ENCODE results near the gene CYBC1.
"Not testable (repeated sequence)": the region's sequence is repeated elsewhere in the genome, so short reads cannot be mapped to it uniquely, and the experiment has no call there.

The CYBC1 gene

DNA sequence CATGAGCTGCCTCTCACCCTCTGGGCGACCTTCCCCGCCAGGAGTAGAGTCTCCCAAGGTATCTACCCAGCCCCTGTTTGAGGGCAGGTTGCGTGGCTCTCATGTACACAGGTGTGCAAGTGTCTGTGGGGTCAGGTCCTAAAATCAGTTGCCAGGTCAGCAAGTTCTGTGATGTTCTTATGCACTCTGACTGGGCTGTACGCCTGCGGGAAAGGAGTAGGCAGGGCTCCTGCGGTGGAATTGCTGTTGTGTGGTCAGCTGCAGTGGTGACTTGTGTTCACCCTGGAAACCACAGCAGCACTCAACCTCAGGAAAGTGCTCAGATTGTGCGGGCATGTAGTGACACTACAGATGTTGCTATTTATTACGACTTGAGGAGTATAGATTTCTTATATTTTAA is 27.4 kb upstream of the CYBC1 start:
- no peak for DNase-seq (ENCODE audit: low spot score)

DNA sequence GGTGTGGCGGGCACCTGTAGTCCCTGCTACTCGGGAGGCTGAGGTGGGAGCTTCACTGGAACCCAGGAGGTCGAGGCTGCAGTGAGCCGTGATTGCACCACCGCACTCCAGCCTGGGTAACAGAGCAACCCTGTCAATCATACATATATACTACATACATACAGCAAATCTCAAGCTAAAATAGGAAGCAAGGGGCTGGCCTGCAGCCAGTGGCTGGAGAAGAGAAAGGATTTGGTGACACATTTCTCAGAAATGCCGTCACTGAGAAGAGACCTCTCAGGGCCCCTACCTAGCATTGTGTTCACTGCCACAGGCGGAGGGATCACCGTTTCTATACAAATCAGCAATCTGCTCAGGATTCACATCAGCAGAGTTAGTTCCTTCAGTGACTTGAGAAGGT is 24.9 kb upstream of the CYBC1 start:
- DNase-seq (ENCODE audit: low spot score): no peak

DNA sequence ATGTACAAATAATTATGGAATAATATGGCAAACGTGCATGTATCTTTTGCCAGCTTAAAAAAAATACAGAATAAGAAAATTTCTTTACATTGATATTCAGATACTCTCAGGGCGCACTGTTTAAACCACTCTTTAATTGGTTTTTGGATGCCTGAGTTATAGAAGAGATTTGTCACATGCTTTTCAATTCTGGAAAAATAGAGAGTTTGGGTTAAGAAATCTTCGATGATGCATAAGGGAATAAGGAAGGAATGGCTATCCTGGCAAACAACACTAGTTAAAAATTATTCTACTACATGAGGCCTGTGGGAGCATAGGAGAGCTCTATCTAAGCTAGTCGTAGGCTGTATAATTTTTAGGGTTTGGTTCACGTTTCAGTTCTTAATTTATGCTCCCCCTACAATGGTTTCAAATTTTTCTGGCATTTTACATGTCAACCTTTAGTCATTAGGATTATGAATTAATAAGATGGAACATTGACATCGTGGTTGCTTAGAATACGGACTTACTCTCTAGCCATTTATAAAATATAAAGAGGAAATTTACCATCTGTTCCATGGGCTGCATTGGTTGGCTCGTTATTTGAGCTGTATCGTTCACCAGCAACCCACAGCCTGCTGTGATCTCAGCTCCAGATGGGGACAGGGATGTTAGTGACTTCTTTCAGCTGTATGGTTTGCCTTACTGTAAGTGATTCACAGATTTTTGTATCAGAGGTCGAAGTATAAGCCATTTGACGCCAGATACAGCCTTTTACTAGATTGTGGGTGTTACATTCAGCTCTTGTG is 23.9 kb upstream of the CYBC1 start:
- DNase-seq (ENCODE audit: low spot score): no peak

DNA sequence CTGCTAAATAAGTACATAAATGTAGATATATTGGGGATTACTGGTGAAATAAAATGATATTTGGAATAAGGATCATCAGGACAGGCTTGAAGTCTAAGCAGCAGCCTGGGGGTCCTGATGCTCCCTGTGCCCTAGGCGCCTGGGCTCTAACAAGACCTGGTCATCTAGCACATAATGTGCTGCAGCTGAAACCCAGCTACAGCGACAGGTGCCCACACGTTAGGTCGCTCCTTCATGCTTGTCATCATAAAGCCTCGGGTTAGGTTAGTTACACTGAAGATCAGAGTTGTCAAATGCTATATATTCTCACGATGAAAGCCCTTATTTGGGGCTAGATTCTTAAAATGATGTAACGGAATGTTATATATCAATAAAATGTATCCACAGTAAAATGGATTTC is 19.5 kb upstream of the CYBC1 start:
- no peak for DNase-seq (ENCODE audit: low spot score)

DNA sequence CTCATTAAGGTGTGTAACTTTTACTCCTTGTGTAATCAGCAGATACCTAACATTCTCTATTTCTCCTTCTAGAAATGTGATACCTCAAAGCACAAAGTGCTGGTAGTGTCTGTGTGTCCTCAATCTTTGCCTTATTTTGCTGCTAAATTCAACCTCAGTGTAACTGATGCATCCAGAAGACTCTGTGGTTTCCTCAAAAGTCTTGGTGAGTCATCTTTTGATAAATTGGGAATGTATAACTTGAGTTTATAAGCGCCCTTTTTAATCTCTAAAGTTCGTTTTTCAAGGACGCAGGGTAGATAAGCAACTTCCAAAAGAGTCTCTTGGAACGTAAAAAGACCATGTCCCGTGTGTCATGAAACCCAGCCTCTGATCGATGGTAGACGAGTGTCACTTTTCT is 18.1 kb upstream of the CYBC1 start:
- no peak for DNase-seq (ENCODE audit: low spot score)

DNA sequence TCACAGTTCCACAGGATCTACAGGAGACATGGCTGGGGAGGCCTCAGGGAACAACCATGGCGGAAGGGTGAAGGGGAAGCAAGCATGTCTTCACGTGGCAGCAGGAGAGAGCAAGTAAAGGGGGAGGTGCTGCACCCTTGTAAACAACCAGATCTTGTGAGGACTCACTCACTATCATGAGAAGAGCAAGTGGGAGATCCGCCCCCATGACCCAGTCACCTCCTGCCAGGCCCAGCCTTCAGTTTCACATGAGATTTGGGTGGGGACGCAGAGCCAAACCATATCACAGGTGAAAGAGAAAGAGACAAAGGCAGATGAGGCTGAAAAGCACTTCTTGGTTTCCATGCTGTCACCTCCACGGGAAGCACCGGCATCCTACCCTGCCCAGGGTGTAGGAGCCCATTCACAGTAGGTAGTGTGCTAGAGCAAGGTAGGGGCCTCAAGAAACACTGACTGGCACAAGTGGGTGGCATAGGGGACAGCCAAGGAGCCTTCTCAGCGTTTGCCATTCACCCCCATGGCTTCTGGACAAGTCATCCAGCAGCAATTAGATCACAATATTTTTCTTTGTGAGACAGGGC is 14.6 kb upstream of the CYBC1 start:
- DNase-seq (ENCODE audit: low spot score): no peak

DNA sequence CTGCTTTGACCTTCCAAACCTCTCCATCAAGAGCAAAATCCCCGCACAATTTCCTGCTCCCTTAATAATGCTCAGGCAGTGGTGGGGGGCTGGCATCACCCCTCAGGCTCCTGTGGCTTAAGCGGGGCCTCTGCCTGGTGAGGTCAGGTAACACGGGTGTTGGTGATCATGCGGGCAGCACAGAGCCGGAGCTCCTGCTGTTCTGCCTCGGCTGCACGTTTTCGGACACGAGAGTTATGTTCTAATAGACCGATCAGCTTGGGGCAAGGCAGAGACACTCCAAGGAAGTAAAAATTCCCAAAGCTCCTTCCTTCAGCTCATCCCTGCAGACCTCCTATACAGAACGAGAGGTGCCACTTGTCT is 14.0 kb upstream of the CYBC1 start:
- DNase-seq (ENCODE audit: low spot score): no peak

DNA sequence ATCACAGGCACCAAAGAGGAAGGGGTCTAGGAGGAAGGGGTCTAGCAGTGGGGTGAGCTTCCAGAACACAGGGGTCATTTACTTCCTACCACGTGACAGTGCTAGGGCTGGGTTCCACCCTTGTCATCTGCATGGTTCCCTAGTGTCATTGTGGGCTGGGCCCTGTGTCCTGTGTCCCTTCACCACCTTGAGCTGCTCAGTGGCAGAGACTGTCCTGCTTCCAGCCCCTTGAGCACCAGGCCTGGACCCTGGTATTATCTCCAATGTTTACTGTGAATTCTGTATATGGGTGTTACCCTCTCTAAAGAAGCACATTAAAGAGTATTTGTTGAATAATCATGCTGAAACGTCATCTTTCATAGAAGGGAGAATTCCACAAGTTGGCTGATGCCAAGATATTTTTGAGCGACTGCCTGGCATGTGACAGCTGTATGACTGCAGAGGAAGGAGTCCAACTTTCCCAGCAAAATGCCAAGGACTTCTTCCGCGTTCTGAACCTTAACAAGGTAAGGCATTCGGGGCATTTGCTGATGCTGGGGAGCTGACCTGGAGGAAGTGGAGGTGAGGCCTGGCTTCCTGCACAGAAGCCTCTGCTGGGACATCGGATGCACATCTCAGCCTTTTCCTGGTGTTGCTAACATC is 13.5 kb upstream of the CYBC1 start:
- no peak for DNase-seq (ENCODE audit: low spot score)

DNA sequence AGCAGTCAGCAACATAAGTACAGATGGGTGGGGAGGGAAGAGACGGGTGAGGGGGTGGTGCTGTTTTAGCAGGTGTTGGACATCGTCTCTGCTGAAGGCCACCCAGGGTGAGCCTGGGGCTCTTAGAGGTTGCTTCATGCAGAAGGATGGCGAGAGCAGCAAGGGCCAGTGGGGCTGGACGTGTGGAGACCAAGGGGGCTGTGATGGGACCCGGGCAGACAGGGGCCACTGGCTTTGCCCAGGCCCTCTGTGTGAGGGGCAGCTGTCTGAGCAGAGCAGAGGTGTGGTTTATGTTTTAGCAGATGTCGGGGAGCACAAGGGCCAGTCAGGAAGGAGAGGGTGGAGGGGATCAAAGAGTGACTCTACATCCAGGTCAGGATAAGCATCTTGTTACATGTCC is 12.8 kb upstream of the CYBC1 start:
- DNase-seq (ENCODE audit: low spot score): no peak

DNA sequence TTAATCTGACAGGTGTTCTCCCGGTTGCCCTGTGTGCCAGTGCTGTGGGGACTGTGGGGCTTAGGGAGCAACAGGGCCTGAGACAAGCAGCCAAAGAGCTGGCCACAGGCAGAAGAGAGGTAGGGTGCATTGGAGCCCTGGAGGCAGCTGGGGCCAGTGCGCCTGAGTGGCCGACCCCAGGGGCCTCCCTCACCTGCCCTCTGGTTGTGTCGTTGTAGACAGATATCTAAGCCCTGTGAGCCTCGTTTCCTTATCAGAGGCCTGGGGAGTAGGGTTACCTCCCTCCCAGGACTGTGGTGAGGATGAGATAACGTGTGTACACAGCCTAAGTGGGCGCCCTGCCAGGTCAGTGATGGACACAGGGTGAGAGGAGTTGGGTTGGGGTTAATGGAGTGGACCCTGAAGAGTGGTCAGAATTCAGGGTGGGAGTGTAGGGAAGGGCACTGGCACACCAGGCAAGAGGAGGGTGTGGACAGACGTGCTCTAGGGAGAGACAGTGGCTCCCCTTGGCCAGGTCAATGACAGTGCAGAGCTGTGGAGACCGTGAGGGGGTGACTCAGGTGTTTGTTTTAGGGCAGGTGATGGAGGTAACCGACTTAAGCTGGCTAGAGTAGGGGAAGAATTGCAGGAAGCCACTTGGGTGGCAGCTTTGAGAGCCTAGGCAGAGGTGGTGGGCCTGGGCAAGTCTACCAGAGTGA is 11.4 kb upstream of the CYBC1 start:
- no peak for DNase-seq (ENCODE audit: low spot score)

DNA sequence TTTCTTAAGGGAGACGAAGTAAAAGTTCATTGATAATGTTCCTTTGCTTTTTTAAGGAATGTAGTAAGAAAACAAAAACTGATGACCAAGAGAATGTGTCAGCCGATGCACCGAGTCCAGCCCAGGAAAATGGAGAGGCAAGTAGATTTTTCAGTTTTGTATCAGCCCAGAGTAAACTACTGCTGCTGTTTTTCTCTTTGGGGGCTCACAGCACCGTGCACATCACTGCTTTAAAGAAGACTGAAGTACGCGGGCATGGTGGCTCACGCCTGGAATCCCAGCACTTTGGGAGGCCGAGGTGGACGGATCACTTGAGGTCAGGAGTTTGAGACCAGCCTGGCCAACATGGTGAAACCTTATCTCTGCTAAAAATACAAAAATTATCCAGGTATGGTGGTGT is 9.4 kb upstream of the CYBC1 start:
- DNase-seq (ENCODE audit: low spot score): not testable (repeated sequence)

DNA sequence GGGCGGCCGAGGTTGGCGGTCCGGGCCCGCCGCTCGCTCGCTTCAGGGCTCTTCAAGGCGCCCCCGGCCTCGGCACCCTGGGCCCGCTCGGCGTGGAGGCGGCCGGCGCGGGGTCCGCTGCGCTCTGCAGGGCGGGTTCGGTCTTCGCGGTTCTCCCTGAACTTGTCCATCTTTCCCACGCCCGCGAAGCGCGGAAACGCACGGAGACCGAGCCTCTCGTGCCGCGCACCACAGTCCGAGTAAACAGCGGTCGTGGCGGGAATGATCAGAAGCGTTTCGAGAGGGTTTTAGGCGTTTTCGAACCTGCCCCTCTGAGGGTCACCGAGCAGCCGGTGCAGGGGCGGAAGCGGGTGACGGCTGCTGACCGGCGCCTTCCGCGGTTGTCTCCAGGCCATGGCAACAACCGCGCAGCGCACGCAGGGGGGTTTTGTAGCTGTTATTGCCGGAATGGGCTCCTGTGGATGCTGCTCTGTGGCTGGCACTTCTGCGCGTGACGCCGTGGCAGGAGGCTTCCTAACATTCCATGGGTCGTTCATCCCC is 8.4 kb upstream of the CYBC1 start:
- no peak for DNase-seq (ENCODE audit: low spot score)

DNA sequence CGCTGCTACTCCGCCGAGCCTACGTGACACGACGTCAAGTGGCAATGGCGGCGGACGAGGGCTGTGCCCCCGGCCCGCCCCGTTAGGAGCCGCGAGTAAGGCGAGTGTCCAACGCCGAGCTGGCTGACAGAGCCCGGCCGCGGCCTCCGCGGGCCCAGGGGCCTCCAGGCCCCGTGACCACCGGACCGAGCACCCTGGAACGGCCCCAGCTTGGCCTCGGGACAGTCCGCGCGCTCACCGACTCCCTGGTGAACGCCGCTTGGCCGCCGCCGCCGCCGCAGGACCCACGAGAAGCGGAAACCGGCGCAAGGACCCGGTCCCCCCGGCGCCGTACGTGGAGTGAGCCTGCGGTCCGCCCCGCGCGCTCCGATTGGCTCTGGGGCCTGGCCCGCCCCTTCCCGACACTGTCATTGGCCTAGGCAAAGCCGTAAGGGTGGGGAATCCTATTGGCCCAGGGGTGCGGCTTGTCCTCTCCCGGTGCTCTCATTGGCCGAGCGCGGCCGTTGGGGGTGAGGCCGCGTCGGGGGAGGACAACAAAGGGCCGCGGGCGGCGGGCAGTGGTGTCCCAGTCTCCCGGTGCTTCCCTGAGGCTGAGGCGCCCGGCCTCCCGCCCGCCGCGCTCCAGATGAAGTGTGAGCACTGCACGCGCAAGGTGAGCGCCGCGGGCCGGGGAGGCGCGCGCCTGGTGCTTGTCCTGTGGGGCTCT is 7.8 kb upstream of the CYBC1 start, which contains the start of gene NARF:
Gene NARF (plus strand): TSS at position 563 of the 706 bp plus-strand sequence. CDS start 63 bp downstream, at position 626.
- peak; percentile 99 for DNase-seq (ENCODE audit: low spot score)

DNA sequence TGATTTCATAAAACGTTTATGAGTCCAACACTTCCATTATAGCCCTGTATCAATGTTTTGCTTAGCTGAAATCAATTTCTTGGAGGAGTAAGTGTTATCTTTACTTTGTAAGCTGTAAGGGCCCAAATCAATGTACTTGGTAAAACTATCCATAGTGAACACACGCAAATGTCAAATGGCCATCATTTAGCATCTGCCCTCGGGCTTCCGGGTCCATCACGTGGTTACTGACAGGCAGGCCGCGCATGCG is 7.3 kb upstream of the CYBC1 start:
- no peak for DNase-seq (ENCODE audit: low spot score)

DNA sequence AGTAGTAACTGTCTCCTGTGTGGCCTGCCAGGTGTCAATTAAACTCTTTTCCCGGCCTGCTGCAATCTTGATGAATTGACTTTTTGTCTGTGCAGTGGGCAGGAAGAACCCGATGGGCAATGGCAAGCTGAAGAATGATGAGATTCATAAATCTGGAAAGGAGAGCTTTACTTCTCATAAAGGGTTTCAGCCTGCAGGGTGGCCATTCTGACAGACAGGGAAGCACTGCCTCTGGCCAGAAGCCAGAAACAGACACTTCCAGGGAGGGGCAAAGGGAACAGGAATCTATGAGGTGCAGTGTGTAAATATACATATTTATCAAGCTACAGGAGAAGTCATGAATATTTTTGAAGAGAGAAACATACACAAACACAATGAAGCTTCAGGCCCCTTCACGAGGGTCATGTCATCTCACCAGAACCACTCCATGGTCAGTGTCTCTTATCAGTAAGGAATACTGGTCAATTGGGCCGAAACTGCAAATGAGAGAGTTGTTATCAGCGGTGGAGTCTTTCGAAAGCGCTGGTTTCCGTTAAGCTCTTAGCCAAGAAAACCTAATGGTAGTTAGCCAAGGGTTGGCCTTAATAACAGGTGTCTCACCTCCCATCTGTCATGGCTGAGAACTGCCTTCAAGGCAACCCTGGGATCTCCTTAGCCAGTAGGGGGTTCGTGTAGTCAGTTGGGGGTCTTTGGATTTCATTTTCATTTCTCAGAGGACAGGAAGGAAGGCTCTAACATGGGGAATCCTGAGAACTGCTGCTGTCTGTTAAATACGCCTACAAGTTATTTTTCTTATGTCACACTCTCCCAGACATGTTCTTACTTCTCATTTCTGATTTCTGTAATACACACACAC is 6.7 kb upstream of the CYBC1 start:
- no peak for DNase-seq (ENCODE audit: low spot score)

DNA sequence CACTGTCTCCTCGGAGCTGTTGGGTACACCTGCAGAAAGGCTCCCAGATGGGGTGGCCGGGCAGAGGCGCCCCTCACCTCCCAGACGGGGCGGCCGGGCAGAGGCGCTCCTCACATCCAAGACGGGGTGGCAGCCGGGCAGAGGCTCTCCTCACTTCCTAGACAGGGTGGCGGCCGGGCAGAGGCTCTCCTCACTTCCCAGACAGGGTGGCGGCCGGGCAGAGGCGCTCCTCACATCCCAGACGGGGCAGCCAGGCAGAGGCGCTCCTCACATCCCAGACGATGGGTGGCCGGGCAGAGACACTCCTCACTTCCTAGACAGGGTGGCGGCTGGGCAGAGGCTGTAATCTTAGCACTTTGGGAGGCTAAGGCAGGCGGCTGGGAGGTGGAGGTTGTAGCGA is 3.2 kb upstream of the CYBC1 start:
- DNase-seq (ENCODE audit: low spot score): not testable (repeated sequence)

DNA sequence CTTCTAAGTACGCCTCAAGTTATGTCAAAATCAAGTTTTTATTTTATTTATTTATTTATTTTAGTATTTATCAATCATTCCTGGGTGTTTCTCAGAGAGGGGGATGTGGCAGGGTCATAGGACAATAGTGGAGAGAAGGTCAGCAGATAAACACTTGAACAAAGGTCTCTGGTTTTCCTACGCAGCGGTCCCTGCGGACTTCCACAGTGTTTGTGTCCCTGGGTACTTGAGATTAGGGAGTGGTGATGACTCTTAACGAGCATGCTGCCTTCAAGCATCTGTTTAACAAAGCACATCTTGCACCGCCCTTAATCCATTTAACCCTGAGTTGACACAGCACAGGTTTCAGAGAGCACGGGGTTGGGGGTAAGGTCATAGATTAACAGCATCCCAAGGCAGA is 2.6 kb upstream of the CYBC1 start:
- DNase-seq (ENCODE audit: low spot score): not testable (repeated sequence)

DNA sequence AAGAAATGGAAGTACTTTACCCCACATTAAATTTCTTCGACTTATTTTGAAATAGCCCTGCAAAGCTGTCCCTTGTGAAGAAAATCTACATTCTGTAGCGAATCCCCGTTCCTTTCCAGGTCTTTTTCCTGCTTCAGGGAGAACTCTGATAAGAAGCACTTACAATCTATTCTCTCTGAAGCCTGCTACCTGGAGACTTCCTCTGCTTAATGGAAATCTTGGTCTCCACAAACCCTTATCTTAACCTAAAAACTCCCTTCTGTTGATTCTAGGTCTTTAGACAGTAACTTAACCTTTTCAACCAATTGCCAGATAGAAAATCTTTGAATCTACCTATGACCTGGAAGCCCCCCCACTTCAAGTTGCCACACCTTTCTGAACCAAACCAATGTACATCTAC is 1.6 kb upstream of the CYBC1 start:
- no peak for DNase-seq (ENCODE audit: low spot score)

DNA sequence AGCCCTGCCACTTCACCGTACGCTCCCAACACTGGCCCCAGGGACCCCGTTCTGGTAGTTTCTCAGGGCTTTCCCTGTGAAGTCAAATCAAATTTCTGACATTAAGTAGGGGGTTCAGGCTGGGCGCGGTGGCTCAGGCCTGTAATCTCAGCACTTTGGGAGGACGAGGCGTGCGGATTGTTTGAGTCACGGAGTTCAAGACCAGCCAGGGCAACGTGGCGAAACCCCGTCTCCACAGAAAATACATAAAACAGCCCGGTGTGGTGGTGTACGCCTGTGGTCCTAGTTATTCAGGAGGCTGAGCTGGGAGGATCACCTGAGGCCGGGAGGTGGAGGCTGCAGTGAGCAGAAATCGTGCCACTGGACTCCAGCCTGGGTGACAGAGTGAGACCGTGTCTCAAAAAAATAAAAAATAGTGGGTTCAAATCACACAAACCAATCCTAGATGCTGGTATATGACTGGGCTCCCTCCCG is 632 bp downstream of the CYBC1 start:
- no peak for DNase-seq (ENCODE audit: low spot score)

DNA sequence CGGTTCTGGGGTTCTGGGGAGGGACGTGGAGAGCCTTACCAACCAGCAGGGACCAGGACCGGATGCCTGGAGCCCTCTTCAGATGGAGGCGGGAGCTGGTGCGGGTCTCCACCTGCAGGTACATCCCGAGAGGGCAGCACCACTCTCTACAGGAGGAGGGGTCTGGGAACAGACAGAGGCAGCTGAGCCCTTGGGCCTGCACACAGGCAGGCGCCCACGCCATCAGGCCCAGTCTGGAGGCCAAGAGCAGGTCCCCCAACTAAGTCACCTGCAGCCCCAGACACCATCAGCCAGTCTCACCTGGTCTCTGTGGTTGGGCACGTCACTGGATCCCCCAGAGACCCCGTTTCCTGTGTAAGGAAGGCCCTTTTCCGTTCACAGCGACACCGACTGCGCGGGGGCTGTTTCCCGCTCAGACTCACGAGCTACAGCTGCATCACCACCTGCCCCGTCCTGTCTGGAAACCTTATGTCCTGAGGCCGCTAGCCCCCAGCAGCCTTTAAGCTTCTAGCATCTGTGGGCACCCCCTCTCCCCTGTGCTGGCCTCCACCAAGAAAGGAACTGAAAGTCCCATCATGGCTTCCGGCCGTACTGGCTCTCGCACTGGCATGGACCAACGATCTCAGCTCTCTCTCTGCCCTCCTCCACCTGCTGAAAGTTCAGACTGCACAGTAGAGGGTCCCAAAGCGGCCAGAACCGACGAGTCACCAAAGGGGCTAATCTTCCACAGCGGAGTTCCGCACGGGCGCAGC is 1.2 kb downstream of the CYBC1 start:
- DNase-seq (ENCODE audit: low spot score): no peak

Measured in LoVo (cell line).